IMR-90 (cell line): Measurements from ENCODE around the gene GALNT17. TPM values are rescaled to one million over a fixed set of nuclear protein-coding genes. Genes with fewer than 3 reads are reported as not detected.

Experiments
- ATAC-seq: fragments of 200-7000 bp; cut with Tn5 transposase; 2 replicates; pipeline ENCODE4 v1.9.1; 2020; ENCODE audit warnings: low read depth, mild to moderate bottlenecking, moderate library complexity
- BruUV-seq: library from RNA; stranded (reverse); fragments of 400-500 nt; replicated peaks from 2 replicates; lab custom pipeline; 2021; lab: Mats Ljungman, UMichigan
- CTCF ChIA-PET: fragments of 300-600 bp; formaldehyde crosslinking; extraction: SDS; loops from one replicate; lab custom pipeline; 2021; ENCODE audit warnings: antibody characterized with exemption; lab: Yijun Ruan, JAX
- POLR2A ChIA-PET: fragments of 300-600 bp; sonication (Branson Sonifier 250); formaldehyde crosslinking; loops from one replicate; lab custom pipeline; 2022; ENCODE audit warnings: antibody characterized with exemption; ENCODE audit not compliant: unreplicated experiment; lab: Charles Lee
- DNase-seq: peaks from one replicate; pipeline ENCODE4 v3.0.0; 2013
- H2AFZ ChIP-seq: replicated peaks from 2 replicates; pipeline ENCODE3; 2013; ENCODE audit warnings: low read length, mild to moderate bottlenecking; ENCODE audit not compliant: poor library complexity
- H2AK5ac ChIP-seq: 2 replicates; pipeline ENCODE4 v1.6.1; 2013; ENCODE audit warnings: low read depth, low read length, inconsistent platforms
- H2AK9ac ChIP-seq: replicated peaks from 2 replicates; pipeline ENCODE3; 2013; ENCODE audit warnings: mild to moderate bottlenecking, low read depth, low read length, moderate library complexity; ENCODE audit not compliant: poor library complexity
- H2BK120ac ChIP-seq: 2 replicates; pipeline ENCODE4 v1.6.1; 2013; ENCODE audit warnings: low read depth, low read length, inconsistent platforms
- H2BK15ac ChIP-seq: 3 replicates; pipeline ENCODE4 v1.6.1; 2013; ENCODE audit warnings: low read depth, low read length, inconsistent platforms
- H2BK20ac ChIP-seq: 2 replicates; pipeline ENCODE4 v1.6.1; 2013; ENCODE audit warnings: low read depth, mild to moderate bottlenecking, inconsistent platforms, low read length, moderate library complexity
- H2BK5ac ChIP-seq: 2 replicates; pipeline ENCODE4 v1.6.1; 2013; ENCODE audit warnings: mild to moderate bottlenecking, low read depth, low read length, inconsistent platforms; ENCODE audit not compliant: poor library complexity, severe bottlenecking
- H3K14ac ChIP-seq: replicated peaks from 2 replicates; pipeline ENCODE4 v1.6.1; 2013; ENCODE audit warnings: low read depth, low read length, inconsistent platforms
- H3K18ac ChIP-seq: 2 replicates; pipeline ENCODE4 v1.6.1; 2013; ENCODE audit warnings: low read depth, low read length, control low read depth
- H3K23ac ChIP-seq: 2 replicates; pipeline ENCODE4 v1.6.1; 2013; ENCODE audit warnings: low read depth, low read length, inconsistent platforms
- H3K27ac ChIP-seq: 2 replicates; pipeline ENCODE4 v1.5.1; 2013; ENCODE audit warnings: mild to moderate bottlenecking, control low read depth, low read length; ENCODE audit not compliant: insufficient read depth
- H3K27me3 ChIP-seq: 2 replicates; pipeline ENCODE4 v1.6.1; 2013; ENCODE audit warnings: low read length; ENCODE audit not compliant: control insufficient read depth, insufficient read depth
- H3K36me3 ChIP-seq: 2 replicates; pipeline ENCODE4 v1.6.1; 2013; ENCODE audit warnings: low read length, mixed read lengths; ENCODE audit not compliant: control insufficient read depth, insufficient read depth
- H3K4ac ChIP-seq: 2 replicates; pipeline ENCODE4 v1.6.1; 2013; ENCODE audit warnings: low read depth, low read length, inconsistent platforms
- H3K4me1 ChIP-seq: 2 replicates; pipeline ENCODE4 v1.6.1; 2013; ENCODE audit warnings: low read length, mixed read lengths; ENCODE audit not compliant: control insufficient read depth, insufficient read depth
- H3K4me2 ChIP-seq: 2 replicates; pipeline ENCODE4 v1.6.1; 2013; ENCODE audit warnings: low read depth, mild to moderate bottlenecking, control low read depth, low read length, moderate library complexity
- H3K4me3 ChIP-seq: 2 replicates; pipeline ENCODE4 v1.5.1; 2013; ENCODE audit warnings: low read depth, mild to moderate bottlenecking, control low read depth, low read length, moderate library complexity; ENCODE audit not compliant: insufficient read depth
- H3K56ac ChIP-seq: 2 replicates; pipeline ENCODE4 v1.6.1; 2013; ENCODE audit warnings: low read length, inconsistent platforms; ENCODE audit not compliant: insufficient read depth; ENCODE audit errors: extremely low read depth
- H3K79me1 ChIP-seq, 2 experiments: 2 replicates each; pipeline ENCODE4 v1.6.1; 2013; ENCODE audit warnings: low read length in 2 of 2, inconsistent platforms in 1 of 2, low read depth in 1 of 2
- H3K9ac ChIP-seq: 2 replicates; pipeline ENCODE4 v1.6.1; 2013; ENCODE audit warnings: low read depth, low read length, control low read depth
- H3K9me1 ChIP-seq: 2 replicates; pipeline ENCODE4 v1.6.1; 2013; ENCODE audit warnings: low read length, inconsistent platforms; ENCODE audit not compliant: insufficient read depth
- H3K9me3 ChIP-seq: 2 replicates; pipeline ENCODE4 v1.6.1; 2013; ENCODE audit warnings: low read length; ENCODE audit not compliant: control insufficient read depth, insufficient read depth
- H4K20me1 ChIP-seq: 2 replicates; pipeline ENCODE4 v1.6.1; 2013; ENCODE audit warnings: low read length, inconsistent platforms; ENCODE audit not compliant: insufficient read depth
- H4K5ac ChIP-seq: 2 replicates; pipeline ENCODE4 v1.6.1; 2013; ENCODE audit warnings: mild to moderate bottlenecking, low read depth, low read length, control low read depth
- H4K8ac ChIP-seq, 2 experiments: 2 replicates each; pipeline ENCODE4 v1.6.1; 2013; ENCODE audit warnings: low read depth in 2 of 2, low read length in 2 of 2, control low read depth in 1 of 2, inconsistent platforms in 1 of 2
- H4K91ac ChIP-seq: 2 replicates; pipeline ENCODE4 v1.6.1; 2013; ENCODE audit warnings: low read depth, low read length, inconsistent platforms; ENCODE audit not compliant: insufficient read depth
- BHLHE40 ChIP-seq: fragments of 150-350 bp; IDR thresholded peaks from 2 replicates; pipeline ENCODE4 v1.6.1; 2016; ENCODE audit warnings: mild to moderate bottlenecking, low read depth, low read length
- CEBPB ChIP-seq: IDR thresholded peaks from 2 replicates; pipeline ENCODE4 v1.6.1; 2012; ENCODE audit warnings: low read depth, low read length, improper control_type of control experiment
- CHD1 ChIP-seq: IDR thresholded peaks from 2 replicates; pipeline ENCODE4 v1.6.1; 2012; ENCODE audit warnings: low read depth, low read length, improper control_type of control experiment
- FOS ChIP-seq: fragments of 150-350 bp; IDR thresholded peaks from 2 replicates; pipeline ENCODE4 v1.6.1; 2016; ENCODE audit warnings: low read depth, low read length
- MAFK ChIP-seq: IDR thresholded peaks from 2 replicates; pipeline ENCODE4 v1.6.1; 2012; ENCODE audit warnings: low read depth, low read length, improper control_type of control experiment
- NFE2L2 ChIP-seq: fragments of 150-350 bp; IDR thresholded peaks from 2 replicates; pipeline ENCODE4 v1.6.1; 2016; ENCODE audit warnings: low read depth, mild to moderate bottlenecking, low read length
- POLR2A ChIP-seq: IDR thresholded peaks from 2 replicates; pipeline ENCODE4 v1.6.1; 2012; ENCODE audit warnings: mild to moderate bottlenecking, low read depth, low read length
- RAD21 ChIP-seq: IDR thresholded peaks from 2 replicates; pipeline ENCODE4 v1.6.1; 2012; ENCODE audit warnings: low read length, improper control_type of control experiment
- RCOR1 ChIP-seq: IDR thresholded peaks from 2 replicates; pipeline ENCODE4 v1.6.1; 2012; ENCODE audit warnings: mild to moderate bottlenecking, low read length, improper control_type of control experiment; ENCODE audit not compliant: insufficient replicate concordance
- RFX5 ChIP-seq: IDR thresholded peaks from 2 replicates; pipeline ENCODE4 v1.8.0; 2012; ENCODE audit warnings: low read depth, mild to moderate bottlenecking, low read length, moderate library complexity
- SMC3 ChIP-seq: fragments of 150-350 bp; IDR thresholded peaks from 2 replicates; pipeline ENCODE4 v1.6.1; 2016; ENCODE audit warnings: low read depth, mild to moderate bottlenecking, antibody characterized with exemption, low read length, moderate library complexity
- WGBS, 2 experiments: methylation state at CpG; one replicate each; pipeline versions ENCODE4 v1.1.5 to v1.1.7; 2013; ENCODE audit warnings: missing lambda C conversion rate in 2 of 2; ENCODE audit not compliant: insufficient read length in 1 of 2; ENCODE audit errors: extremely low coverage in 2 of 2; 5-methylcytosine and 5-hydroxymethylcytosine counted together
- dilution Hi-C: fragments of 300-500 bp; cut with HindIII; formaldehyde crosslinking; loops from one replicate; pipeline ENCODE4 v1.14.3; 2018; ENCODE audit warnings: low sequenced_read_pairs; ENCODE audit not compliant: unreplicated experiment
- in situ Hi-C: fragments of 300-500 bp; cut with MboI; formaldehyde crosslinking; loops from 3 replicates; pipeline ENCODE4 v1.14.3; 2019; ENCODE audit warnings: low sequenced_read_pairs, inconsistent platforms, mixed read lengths
- intact Hi-C: fragments of 100-400 bp; cut with micrococcal nuclease; formaldehyde crosslinking; loops from 2 replicates; pipeline ENCODE4 v1.10.0; 2022
- polyA plus RNA-seq, 3 experiments: library from polyadenylated mRNA; depleted of rRNA; stranded (reverse); fragments of >200 nt; gene quantifications; 2 replicates each; pipeline ENCODE4 v1.2.3, GENCODE V29; 2012; ENCODE audit warnings: low replicate concordance in 1 of 3
- total RNA-seq: library from RNA; depleted of rRNA; stranded (reverse); fragments of >200 nt; gene quantifications from 2 replicates; pipeline ENCODE4 v1.2.3, GENCODE V29; 2012
- TF ChIP-seq, protein P1 (sequence below): fragments of 150-350 bp; IDR thresholded peaks from 2 replicates; pipeline ENCODE4 v1.6.1; 2017; ENCODE audit warnings: mild to moderate bottlenecking, antibody characterized with exemption, low read length, low read depth
- TF ChIP-seq, protein P2 (sequence below): conservative IDR thresholded peaks from 2 replicates; pipeline ENCODE4 v1.5.1; 2012; ENCODE audit warnings: mild to moderate bottlenecking, low read depth, low read length, improper control_type of control experiment
- TF ChIP-seq, protein P3 (sequence below): fragments of 150-350 bp; IDR thresholded peaks from 2 replicates; pipeline ENCODE4 v1.6.1; 2016; ENCODE audit warnings: low read depth, mild to moderate bottlenecking, low read length, moderate library complexity, borderline replicate concordance

GALNT17 gene
- total and polyA plus RNA-seq, 2 of the 4 experiments (the other 2 are of a cell fraction) = not detected

DNA sequence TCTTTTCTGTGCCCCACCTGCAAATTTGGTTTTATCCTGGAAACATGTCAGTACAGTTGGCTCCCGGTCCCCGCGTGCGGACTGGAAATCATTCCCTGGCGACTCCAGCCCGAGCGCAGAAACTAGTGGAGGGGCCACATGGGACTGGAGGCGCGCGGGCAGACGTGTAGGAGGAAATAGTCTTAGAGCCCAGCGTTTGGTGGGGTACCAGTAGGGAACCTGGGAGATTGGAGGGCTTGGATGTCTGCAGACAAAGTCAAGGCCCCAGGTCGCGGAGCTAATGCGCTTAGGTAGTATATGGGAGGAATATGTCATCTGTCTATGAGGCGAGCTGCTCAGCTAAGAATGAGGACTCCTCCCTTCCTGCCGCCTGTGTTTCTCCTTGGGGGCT lies 1.3 kb downstream of the GALNT17 start:
- Histone ChIP-seq H2BK5ac (no peak overlapping the region), H3K36me3 (no peaks in the 10 kb centered on the region), H4K91ac (no peak overlapping the region), H3K9ac (no peak overlapping the region), H3K23ac (no peak overlapping the region), H3K27me3 (no peaks in the 10 kb centered on the region), H3K4me3 (no peak overlapping the region), H3K27ac (no peak overlapping the region), H3K18ac (no peak overlapping the region), H4K8ac (no peak overlapping the region), H2AK9ac (no peak overlapping the region), H3K79me1 (no peaks in the 10 kb centered on the region), H3K9me1 (no peaks in the 10 kb centered on the region), H3K9me3 (peaks cover 9% of the 10 kb centered on the region), H3K4me1 (no peaks in the 10 kb centered on the region), H2BK15ac (no peak overlapping the region), H3K56ac (no peak overlapping the region), H2BK120ac (no peak overlapping the region), H2AK5ac (no peak overlapping the region), H2BK20ac (no peak overlapping the region), H3K14ac (no peak overlapping the region), H3K4ac (no peak overlapping the region), H4K5ac (no peak overlapping the region), H2AFZ (no peak overlapping the region), H3K4me2 (no peak overlapping the region), H4K20me1 (no peaks in the 10 kb centered on the region)
- intact Hi-C loops (no loop called here), dilution Hi-C loops (no loop called here), in situ Hi-C loops (no loop called here)
- POLR2A ChIA-PET = no interaction called here
- ATAC-seq (no peak), DNase-seq (no peak)
- BruUV-seq = no TSS peak
- CTCF ChIA-PET = no interaction called here
- WGBS, 2 experiments = 0% methylated on average over 4 of the region's 17 CpGs; no CpG with 5 or more reads in 1 of the 2 experiments
- no peak for TF ChIP-seq RCOR1
- TF ChIP-seq CEBPB = no peak
- TF ChIP-seq RFX5 = no peak
- TF ChIP-seq, protein P1, sequence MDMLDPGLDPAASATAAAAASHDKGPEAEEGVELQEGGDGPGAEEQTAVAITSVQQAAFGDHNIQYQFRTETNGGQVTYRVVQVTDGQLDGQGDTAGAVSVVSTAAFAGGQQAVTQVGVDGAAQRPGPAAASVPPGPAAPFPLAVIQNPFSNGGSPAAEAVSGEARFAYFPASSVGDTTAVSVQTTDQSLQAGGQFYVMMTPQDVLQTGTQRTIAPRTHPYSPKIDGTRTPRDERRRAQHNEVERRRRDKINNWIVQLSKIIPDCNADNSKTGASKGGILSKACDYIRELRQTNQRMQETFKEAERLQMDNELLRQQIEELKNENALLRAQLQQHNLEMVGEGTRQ = no peak
- TF ChIP-seq BHLHE40 = no peak
- TF ChIP-seq SMC3 = no peak
- TF ChIP-seq, protein P2, sequence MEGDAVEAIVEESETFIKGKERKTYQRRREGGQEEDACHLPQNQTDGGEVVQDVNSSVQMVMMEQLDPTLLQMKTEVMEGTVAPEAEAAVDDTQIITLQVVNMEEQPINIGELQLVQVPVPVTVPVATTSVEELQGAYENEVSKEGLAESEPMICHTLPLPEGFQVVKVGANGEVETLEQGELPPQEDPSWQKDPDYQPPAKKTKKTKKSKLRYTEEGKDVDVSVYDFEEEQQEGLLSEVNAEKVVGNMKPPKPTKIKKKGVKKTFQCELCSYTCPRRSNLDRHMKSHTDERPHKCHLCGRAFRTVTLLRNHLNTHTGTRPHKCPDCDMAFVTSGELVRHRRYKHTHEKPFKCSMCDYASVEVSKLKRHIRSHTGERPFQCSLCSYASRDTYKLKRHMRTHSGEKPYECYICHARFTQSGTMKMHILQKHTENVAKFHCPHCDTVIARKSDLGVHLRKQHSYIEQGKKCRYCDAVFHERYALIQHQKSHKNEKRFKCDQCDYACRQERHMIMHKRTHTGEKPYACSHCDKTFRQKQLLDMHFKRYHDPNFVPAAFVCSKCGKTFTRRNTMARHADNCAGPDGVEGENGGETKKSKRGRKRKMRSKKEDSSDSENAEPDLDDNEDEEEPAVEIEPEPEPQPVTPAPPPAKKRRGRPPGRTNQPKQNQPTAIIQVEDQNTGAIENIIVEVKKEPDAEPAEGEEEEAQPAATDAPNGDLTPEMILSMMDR = no peak
- TF ChIP-seq MAFK = no peak
- no peak for TF ChIP-seq FOS
- TF ChIP-seq RAD21 = no peak
- no peak for TF ChIP-seq CHD1
- TF ChIP-seq NFE2L2 = no peak
- TF ChIP-seq, protein P3, sequence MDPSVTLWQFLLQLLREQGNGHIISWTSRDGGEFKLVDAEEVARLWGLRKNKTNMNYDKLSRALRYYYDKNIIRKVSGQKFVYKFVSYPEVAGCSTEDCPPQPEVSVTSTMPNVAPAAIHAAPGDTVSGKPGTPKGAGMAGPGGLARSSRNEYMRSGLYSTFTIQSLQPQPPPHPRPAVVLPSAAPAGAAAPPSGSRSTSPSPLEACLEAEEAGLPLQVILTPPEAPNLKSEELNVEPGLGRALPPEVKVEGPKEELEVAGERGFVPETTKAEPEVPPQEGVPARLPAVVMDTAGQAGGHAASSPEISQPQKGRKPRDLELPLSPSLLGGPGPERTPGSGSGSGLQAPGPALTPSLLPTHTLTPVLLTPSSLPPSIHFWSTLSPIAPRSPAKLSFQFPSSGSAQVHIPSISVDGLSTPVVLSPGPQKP = no peak
- no peak for TF ChIP-seq POLR2A
